Measurements from ENCODE around the gene AURKB.
"Not testable (repeated sequence)": the region's sequence is repeated elsewhere in the genome, so short reads cannot be mapped to it uniquely, and the experiment has no call there.

AURKB gene

DNA sequence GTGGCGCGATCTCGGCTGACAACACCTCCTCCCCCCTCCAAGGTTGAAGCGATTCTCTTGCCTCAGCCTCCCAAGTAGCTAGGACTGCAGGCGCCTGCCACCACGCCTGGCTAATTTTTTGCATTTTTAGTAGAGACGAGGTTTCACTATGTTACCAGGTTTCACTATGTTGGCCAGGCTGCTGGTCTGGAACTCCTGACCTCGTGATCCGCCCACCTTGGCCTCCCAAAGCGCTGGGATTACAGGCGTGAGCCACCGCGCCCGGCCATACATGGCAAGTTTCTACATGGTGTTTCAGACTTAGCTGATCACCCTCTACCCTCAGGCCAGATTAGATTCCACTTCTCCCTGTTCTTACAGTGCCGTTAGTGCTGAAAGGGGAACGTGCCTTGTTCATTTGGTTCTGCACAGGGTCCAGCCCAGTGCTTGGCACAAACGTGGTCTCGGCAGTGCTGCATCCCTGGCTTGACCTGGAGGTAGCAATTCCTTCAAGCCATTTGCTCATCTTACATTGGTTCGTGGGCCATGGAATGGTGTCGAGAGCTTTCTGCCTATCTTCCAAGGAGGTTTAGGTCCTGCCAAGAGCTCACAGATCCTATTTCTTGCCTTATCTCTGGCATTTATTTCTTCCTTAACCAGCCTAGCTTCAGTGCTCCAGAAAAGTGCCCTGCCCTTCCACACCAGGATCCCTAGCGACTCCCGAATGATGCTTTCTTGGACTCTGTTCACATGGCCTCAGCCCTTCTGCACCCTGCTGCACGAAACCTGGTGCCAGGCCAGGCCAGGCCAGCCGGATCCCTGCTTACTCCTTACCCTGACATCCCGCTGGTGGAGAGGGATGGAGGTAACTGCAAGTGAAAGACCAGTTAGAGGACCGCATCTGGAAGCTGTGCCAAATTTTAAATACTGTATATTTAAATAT lies 14.8 kb upstream of the AURKB start:
- no peak for DNase-seq

DNA sequence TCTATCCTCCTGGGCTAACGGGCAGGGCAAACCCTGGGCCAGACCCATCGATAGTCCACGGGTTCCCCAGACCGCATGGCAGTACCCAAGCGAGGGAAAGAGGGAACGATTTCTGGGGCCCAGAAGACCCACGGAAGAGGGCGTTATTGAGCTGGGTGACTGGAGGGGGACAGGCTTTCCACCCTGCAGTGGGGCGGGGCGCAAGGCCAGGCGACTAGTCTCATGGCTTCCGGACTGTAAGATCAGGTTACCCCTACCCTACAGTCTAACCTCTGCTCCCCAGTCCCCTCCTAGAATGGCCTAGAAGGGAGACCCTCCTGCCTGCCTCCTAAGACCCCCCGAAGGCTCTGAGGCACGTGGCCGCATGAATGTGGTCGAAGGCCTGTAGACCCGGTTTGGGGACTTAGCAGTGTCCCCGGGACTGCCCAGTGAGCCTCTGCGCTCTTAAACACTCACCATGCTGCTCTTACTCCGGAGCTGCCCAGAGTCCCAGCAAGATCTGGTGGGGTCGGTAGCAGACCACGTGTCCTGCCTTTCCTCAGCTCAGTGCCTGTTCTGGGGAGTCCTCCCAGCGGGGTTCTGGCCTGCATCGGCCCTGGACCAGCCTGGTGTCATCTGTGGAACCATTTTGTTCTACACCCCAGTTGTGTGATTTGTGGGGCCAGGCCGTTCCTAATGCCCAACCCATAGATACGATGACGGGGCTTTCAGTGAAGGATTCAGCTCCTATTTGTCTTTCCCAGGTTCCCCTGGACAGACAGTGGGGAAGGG lies 13.2 kb upstream of the AURKB start:
- DNase-seq = no peak

DNA sequence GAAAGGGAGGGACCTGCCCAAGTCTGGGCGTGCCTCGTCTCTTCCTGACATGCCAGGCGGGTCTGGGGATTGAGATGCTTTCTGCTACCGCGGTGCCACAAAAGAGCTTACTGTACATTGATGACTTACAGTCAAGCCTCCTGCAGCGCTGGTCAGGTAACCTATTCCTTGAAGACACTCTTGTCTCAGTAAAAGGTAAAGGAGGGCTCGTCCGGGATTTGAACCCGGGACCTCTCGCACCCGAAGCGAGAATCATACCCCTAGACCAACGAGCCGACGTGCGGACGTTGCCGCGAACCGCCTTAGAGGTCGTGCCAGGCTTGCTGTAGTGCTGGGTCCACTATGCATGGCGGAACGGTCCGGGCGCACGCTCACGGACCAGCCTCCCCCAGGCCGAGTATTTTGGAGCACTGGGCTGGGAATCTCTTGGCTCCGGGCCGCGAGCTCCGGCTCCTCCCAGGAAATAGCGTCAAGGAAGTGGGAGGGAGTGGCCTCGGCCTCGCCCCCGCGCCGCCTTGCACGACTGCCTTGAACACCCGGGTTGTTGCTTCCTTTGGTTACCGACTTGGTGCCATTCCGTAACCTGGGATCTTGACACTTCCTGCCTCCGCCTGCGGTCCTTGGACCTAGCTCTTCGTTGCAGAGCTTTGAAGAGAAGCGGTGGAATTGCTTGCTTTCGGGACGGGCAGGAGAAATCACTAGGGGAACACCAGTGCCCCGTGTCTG lies 12.4 kb upstream of the AURKB start:
- peak; percentile 87 for DNase-seq

DNA sequence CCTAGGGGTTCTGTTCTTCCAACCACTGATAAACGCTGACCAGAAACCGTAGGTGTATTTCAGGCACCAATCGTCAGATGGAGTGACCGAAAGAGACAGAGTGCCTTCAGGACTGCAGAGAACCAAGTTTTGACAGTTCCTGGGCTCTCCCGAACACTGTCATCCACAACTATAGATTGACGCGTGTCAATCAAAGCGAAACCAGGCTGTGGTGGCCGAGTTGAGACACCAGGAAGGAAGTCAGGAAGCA lies 11.9 kb upstream of the AURKB start:
- DNase-seq = no peak

DNA sequence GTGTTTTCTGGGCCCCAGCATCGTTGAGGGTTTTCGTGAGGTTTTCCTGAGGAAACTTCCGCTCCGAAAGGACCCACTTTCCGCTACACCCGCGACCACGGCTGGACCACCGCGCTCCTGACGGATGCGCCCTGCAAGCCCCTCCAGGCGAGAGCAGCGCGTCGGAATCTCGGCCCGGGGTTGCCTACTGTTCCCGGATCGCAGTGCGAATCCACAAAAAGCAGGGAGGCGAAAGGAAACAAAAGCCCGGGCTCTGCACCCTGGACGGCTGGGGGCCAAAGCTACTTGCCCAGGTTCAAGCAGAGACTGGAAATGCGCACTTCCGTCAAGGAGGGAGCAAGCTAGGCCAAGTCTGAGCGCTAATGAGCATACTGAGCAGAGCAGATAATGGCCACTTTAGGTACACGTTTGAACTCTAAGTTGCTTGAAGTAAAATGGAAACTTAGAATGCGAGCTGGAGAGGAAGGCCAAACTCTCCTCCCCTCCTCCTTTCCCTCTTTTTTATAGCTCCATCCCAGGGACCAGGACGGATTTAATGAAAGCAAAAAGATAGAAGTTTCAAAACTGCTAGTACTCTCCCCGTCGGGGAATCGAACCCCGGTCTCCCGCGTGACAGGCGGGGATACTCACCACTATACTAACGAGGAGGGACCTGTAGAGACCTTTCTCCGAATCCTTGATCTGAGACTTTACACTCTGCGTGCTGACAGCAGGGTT lies 11.4 kb upstream of the AURKB start:
- peak; percentile 54 for DNase-seq

DNA sequence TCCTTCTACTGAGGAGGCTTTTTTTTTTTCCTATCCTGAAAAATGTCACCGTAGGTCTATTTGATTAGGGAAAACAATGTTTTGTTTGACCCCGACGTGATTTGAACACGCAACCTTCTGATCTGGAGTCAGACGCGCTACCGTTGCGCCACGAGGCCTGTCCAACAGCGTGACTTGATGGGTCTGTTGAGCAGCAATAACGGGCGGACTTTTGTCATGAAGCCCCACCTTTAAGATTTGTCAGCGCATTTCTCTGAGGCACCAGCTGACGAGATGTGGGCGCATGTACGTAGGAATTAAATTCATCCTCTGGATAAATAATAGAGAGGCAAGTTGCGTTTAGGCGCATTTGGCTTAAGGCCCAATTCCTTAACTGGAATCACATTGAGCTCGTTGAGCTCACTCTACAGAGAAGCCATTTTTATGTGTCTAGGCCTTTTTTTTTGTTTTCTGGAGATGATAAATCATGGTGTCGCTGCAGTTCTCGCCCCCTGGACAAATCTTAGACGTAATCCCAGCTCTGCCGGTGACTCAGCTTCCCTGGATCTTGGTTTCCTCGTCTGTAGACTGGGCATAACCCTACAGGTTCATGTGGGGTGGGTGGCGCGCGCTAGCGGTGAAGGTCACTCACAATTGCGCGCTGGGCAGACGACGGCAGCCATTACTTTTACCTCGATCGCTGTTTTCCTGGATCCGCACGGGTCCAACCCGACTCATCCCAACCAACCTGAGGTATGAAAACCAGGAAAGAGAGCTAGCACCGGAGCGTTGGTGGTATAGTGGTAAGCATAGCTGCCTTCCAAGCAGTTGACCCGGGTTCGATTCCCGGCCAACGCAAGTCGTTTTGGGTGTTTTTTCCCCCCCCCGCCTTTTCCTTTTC lies 10.6 kb upstream of the AURKB start:
- peak; percentile 43 for DNase-seq

DNA sequence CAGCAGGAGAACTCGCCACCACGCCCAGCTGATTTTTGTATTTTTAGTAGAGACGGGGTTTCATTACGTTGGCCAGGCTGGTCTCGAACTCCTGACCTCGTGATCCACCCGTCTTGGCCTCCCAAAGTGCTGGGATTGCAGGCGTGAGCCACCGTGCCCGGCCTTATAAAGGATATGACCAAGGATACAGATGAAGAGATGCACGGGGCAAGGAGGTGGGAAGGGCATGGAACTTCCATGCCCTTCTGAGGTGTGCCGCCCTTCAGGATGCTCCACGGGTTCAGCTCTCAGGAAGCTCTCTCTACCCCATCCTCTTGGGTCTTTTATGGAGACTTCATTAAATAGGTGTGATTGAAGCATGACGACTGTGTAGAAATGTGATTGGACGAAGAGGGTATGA lies 3.6 kb upstream of the AURKB start:
- DNase-seq = not testable (repeated sequence)

DNA sequence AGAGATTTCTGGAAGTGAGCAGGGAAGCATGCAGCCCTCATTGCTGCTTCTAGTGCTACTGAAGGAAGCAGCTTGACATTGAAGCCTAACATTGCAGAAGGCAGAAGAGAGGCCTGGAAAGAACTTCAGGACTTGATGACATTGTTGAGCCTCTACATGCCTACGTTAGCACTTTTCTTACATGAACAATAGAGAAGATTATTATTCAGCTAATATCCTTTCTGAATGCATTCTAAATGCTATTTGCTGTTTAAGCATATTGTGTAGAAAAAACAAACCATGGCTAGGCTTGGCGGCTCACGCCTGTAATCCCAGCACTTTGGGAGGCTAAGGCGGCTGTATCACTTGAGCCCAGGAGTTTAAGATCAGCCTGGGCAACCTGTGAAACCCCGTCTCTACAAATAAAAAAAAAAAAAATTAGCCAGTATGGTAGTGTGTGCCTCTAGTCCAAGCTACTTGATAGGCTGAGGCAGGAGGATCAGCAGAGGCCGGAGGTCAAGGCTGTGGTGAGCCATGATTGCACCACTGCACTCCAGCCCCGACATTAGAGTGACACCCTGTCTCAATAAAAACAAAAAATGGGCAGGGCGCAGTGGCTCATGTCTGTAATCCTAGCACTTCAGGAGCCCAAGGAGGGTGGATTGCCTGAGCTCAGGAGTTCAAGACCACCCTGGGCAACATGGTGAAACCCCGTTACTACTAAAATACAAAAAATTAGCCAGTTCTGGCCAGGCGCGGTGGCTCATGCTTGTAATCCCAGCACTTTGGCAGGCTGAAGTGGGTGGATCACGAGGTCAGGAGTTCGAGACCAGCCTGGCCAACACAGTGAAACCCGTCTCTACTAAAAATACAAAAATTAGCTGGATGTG lies 2.2 kb upstream of the AURKB start:
- DNase-seq = no peak

DNA sequence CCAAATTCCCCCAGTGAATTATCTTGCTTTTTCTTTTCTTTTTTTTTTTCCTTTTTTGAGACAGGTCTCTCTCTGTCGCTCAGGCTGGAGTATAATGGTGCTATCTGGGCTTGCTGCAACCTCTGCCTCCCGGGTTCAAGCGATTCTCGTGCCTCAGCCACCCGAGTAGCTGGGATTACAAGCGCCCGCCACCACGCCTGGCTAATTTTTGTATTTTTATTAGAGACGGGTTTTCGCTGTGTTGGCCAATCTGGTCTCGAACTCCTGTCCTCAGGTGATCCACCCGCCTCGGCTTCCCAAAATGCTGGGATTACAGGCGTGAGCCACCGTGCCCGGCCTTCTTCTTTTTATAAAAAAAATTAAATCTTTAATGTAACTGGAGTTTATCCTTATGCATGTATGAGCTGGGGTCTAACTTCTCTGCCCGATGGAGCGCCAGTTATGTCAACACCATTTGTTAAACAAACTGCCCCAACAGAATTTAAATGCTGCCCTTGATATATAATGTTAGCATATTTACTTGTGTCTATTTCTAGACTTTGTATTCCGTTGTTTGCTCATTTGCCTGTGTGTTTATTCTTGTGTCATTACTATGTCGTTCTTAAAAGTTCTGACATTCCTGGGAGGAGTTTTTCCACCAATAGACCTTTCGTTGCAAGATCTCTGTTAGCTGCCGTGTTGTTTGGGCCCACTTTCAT lies 535 bp upstream of the AURKB start:
- DNase-seq = no peak

DNA sequence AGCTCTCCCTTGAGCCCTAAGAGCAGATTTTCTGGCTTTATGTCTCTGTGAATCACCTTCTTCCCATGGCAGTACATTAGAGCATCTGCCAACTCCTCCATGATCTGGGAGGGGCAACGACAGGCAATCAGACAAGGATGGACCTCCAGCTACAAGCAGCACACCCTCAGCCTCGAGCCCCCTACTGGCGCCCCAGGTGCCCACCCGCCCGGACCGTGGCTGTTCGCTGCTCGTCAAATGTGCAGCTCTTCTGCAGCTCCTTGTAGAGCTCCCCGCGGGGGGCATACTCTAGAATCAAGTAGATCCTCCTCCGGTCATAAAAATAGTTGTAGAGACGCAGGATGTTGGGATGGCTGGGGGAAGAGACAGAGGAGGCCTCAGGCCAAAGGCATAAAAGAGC lies 3.8 kb downstream of the AURKB start:
- DNase-seq = no peak

DNA sequence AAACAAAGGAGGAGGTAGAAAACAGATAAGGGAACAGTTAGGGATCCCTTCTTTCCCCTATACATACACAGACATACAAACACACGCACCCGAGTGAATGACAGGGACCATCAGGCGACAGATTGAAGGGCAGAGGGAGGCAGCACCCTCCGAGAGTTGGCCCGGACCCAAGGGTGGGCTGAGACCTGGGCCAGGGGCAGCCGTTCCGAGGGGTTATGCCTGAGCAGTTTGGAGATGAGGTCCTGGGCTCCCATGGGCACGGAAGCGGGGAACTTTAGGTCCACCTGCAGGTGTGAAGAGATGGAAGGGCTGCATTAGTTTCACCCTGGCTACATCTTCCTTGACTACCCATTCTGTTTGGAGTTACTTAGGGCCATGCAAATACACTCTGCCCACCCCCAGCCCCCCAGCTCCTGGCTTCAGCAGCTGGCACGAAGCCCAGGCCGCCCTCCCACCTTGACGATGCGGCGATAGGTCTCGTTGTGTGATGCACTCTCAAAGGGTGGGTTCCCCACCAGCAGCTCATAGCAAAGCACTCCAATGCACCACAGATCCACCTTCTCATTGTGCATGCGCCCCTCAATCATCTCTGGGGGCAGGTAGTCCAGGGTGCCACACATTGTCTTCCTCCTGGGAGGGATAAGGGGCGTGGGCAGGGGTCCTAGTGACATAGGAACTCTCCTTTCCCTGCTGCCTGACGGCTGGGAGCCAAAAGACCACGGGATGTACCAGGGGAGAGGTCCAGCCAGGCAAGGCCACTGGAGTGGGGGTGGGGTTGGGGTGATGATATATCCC lies 5.4 kb downstream of the AURKB start:
- DNase-seq = no peak

DNA sequence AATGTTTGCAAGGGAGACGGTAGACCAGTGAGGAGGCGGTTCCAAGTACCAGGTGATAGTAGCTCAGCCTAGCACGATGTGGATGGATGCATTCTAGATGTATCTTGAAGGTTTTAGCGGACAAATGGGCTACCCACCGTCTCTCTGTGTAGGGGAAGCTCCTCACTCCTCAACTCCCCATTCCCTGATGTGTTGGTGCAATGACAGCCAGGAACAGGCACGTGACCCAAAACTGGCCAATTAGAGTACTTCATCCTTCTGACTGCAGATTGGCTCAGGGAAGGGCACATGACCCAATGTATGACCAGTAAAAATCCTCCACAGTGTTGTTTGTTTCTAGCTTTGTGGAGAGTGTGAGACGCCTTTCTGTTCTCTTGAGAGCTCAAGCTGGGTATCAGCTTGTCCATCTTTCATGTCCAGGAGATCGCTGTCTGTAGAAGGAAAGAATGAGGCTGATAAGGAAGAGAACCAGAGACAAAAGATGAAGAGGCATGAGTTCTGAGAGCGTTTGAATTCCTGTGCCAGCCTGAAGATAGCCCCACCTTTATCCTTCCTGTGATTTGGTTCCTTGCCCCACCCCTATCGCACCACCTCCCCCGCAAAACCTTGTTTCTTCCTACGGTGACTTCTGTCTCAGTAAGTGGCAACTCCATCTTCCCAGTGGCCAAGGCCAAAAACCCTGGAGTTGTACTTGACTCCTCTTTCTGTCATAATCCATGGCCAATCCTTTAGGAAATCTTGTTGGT lies 18.1 kb downstream of the AURKB start:
- DNase-seq = no peak

DNA sequence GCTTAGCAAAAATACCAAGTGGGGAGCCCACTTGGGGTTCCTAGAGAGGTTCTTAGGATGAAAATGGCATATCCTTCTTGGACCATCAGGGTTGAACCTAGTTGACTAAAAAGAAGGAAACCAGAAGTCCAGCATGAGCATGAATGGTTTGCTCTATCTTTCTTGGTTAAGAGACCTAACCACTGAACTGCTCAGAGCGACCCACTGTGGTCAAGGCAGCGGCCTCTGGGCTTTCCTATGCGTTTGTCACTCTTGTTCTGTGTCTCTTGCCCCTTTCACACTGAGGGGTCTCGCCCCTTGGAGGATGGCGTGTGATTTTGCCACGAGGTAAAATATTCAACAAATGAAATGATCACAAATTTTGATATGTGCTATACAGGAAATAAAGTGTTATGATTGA lies 19.9 kb downstream of the AURKB start:
- DNase-seq = no peak

DNA sequence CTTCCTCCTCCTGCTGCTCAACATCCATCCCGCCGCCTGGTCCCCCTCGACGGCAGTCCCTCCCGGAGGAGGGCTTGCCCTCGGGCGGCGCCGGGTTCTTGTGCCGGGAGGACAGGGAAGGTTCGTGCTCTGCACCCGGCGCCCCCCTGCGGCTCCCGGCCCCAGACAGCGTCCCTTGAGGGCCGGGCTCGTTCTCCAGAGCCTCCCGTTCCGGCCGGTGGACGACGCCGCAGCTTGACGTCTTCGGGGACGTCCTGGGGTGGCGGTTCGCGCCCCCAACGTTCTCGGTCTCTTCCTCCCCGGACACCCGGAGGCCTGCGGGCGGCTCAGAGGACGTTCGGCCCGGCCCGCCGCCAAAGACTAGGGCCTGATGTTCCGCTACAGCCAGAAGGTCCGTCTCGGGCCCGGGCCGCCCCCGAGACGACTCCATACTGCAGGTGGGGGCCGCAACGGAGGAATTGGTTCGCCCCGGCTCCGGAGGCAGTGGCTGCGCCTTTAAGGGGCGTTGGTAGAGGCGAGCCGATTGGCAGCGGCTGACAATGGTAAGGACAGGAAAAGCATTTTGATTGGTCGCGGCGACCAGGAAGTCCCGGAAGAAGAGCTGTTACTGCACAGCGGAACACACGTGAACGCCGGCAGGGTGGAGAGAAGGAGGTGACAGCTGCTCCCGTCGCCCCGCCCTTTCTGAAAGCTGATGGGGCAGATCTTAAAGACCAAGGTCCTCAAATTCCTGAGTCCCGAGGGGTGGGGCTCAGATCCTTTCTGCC lies 20.5 kb downstream of the AURKB start, which contains the start of gene BORCS6:
TSS of gene BORCS6 (minus strand) at position 470 of the 767 bp plus-strand sequence. CDS start at position 430, 40 bp downstream.
- peak; percentile 91 for DNase-seq

DNA sequence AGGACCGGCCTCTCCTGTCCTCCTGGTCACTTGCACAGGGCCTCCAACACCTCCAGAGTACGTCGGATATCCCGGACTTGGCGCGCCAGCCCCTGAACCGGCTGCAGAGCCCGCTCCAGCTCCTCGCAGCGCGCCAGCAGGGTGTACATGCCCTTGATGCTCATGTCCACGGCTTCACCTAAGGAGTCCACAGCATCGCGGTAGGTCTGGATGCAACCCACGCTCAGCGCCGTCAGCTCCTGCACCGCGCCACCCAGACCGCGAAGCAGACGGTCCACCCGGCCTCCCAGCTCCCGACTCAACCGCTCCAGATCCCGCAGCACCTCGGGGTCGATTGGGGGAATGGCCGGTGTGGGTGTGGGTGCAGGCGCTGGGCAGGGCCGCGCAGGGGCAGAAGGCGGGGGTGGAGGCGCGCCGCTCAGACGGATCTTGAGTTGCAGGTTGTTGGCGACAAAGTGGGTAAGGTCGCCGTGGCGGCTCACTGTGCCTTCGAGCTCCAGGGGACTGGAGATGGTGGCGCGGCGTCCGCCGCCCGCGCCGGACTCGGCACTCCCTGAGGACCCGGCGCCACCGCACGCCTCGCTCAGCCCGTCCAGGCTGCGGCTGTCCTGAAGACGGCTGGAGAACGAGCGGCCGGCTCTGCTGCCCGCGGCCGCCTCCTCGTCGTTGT lies 21.2 kb downstream of the AURKB start:
- DNase-seq = no peak

DNA sequence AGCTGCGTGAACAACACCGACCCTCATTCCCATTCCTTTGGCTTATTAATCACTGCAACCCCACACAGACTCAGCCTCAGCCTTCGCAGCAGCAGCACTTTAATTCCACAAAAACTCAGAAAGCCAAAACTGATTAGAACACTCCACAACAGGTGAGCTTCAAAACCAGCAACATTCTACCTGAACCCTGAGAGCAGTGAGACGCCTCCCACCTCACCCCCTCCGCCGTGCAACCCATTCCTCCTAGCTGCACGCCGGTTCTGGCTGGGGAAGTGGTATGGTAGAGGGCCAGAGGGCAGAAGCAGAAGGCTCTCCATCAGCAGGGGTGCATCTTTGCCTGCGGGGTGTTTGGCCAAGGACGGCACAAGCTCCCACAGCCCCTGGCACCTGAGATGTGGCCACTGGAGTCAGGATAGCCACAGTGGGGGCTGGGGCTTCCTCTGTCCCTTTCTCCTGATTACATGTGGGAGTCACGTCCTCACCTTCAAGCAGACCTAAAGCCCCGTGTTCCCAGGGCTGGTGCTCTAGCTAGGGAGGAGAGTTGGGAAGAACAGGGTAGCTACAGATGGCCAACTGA lies 22.0 kb downstream of the AURKB start:
- DNase-seq = no peak

All from NK-92 treated with Interleukin-12 subunit alpha and Interleukin-12 subunit beta, amount 100 ng/mL, for 24 hours (cell line).